Hair follicle dermal papilla cell (primary cell): ENCODE results near the gene TMEM235. TPM values are rescaled to one million over a fixed set of nuclear protein-coding genes. Genes with fewer than 3 reads are reported as not detected.

Experiments used
- small RNA-seq: library from RNA; depleted of rRNA; stranded (forward); fragments of <200 nt; gene quantifications from one replicate; pipeline ENCODE3, GENCODE V24; 2012
- total RNA-seq: library from RNA; depleted of rRNA; stranded (reverse); fragments of >200 nt; gene quantifications from 2 replicates; pipeline ENCODE4 v1.2.3, GENCODE V29; 2012

TMEM235 gene
- total RNA-seq = not detected in 2 replicates

DNA sequence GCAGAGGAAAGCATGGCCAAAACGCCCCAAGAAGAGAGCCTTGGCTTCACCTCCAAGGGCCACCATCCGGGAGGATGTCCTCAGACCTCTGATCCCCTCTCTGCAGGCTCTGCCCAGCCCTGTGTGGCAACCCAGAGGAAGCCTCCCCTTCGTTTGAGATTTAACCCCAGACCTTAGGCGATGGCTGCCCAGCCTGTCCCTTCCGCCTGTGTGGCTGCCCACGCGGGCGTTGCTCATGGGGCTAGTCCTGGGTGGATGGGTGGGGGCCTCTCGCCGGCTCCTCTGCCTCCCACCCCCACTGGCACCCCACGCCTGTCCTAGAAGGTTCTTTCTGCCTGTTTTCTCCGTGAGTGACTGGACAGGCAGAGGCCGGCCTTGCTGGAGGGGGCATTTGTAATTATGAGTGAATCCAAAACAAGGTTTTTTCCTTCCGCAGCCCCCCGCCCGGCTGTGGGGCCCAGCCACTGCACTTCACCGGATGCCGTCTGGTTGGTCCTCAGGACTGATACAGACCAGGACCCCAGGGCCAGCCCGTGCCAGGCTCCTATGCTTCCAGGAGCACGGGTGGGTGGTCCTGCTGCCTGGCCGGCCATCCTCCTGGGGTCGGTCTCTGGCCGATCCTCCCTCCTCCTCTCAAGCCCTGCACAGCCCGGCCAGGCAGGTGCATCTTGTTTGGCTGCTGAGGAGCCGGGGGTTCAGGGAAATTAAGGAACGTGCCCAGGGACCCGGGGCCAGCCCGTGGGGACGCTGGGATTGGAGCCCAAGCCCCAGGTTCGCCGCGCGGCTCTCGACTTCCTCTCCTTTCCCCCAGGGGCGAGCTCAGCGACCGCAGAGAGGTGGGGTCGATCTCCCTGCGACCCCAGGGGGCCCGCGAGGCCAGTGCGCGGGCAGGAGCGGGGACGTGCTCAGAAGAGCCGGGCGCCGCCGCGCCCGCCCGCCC is at the start of gene TMEM235:
Gene TMEM235, plus strand, starts transcription at position 636 of the 940 bp plus-strand sequence. CDS start 393 bp downstream, outside the sequence.

DNA sequence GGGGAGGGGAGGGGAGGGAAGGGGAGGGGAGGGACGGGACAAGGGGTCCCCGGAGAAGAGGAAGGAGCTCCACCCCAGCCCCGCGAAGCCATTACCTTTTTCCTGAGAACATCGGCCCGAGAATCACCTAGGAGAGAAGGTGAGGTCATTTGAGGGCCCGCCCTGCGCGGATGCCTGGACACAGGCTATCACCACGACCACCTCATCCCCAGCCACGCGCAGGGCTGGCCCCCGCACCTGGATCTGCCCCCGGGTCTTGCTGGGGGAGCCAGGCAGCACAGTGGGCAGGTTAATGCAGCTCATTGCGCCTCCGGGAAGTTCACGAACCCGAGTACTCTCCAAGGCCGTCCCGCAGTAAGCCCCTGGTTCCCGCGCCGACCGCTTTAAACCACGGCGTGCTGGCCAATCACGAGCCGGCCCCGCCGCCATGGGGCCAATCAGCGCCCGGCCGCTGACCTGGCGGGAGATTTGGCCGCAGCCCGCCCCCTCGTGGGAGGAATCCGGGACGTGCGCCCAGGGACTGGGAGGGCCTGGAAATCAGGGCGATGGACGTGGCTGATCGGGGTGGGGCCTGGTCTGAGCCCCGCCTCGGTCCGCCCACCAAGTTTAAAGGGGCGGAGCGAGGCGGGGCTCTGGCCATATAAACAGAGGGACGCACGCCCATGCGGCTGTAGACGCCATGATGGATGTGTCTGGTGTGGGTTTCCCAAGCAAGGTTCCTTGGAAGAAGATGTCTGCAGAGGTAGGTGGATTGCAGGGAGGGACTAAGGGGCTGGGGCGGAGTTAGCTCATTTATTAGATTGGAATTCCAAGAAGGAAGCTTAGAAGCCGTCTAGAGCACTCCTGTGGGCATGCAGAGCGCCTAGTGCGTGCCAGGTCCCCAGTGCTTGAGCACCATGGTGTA is 44.5 kb upstream of the TMEM235 start, which contains the start of the genes AFMID and TK1:
Gene AFMID, plus strand, starts transcription at position 671 of the 904 bp plus-strand sequence. Its CDS starts 9 bp downstream, at position 680.
Gene TK1, minus strand, starts transcription at position 361 of the 904 bp plus-strand sequence. Its CDS starts 58 bp downstream, at position 303.

DNA sequence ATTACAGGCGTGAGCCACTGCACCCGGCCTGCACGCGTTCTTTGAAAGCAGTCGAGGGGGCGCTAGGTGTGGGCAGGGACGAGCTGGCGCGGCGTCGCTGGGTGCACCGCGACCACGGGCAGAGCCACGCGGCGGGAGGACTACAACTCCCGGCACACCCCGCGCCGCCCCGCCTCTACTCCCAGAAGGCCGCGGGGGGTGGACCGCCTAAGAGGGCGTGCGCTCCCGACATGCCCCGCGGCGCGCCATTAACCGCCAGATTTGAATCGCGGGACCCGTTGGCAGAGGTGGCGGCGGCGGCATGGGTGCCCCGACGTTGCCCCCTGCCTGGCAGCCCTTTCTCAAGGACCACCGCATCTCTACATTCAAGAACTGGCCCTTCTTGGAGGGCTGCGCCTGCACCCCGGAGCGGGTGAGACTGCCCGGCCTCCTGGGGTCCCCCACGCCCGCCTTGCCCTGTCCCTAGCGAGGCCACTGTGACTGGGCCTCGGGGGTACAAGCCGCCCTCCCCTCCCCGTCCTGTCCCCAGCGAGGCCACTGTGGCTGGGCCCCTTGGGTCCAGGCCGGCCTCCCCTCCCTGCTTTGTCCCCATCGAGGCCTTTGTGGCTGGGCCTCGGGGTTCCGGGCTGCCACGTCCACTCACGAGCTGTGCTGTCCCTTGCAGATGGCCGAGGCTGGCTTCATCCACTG is 17.3 kb upstream of the TMEM235 start, which contains the start of gene BIRC5:
Gene BIRC5, plus strand, starts transcription at position 238 of the 690 bp plus-strand sequence. Its CDS starts 64 bp downstream, at position 302.

Small RNA genes lying within 50 kb of the gene (small RNA-seq; reads per million reads assigned to genes)
- not detected for gene AC087645.1

Other genes with a start within 250 kb of the TMEM235 start
- gene TMC6, start 102.9 kb upstream of the TMEM235 start, total RNA-seq = 1.9 and 3.9 TPM in 2 replicates
- not detected in 2 replicates for gene TMC8, start 100.9 kb upstream of the TMEM235 start, total RNA-seq
- gene C17orf99, start 85.2 kb upstream of the TMEM235 start, total RNA-seq = not detected in 2 replicates
- gene SYNGR2, start 63.0 kb upstream of the TMEM235 start, total RNA-seq = 6.8 and 7.5 TPM in 2 replicates
- 28.9 and 75.0 TPM in 2 replicates for gene TK1, start 44.6 kb upstream of the TMEM235 start, total RNA-seq
- gene AFMID, start 44.3 kb upstream of the TMEM235 start, total RNA-seq = 33.4 and 37.0 TPM in 2 replicates
- 5.7 and 9.1 TPM in 2 replicates for gene BIRC5, start 17.4 kb upstream of the TMEM235 start, total RNA-seq
- 216 and 282 TPM in 2 replicates for gene SOCS3, start 128.4 kb downstream of the TMEM235 start, total RNA-seq
- 53.2 and 63.3 TPM in 2 replicates for gene PGS1, start 147.0 kb downstream of the TMEM235 start, total RNA-seq